VCaP (cell line): ENCODE results near the gene SVOP.

ENCODE experiments used
- H3K27ac ChIP-seq: fragments of 450-650 bp; 2 replicates; pipeline ENCODE4 v1.5.1; 2017
- CTCF ChIP-seq: fragments of 450-650 bp; conservative IDR thresholded peaks from 2 replicates; pipeline ENCODE4 v1.5.1; 2017; ENCODE audit warnings: mild to moderate bottlenecking, moderate library complexity

Gene SVOP

GRCh38 chr12:108890208-108890607 lies 130.7 kb downstream of the SVOP start:
- no peak overlapping the region for H3K27ac ChIP-seq
- TF ChIP-seq CTCF: no peak

GRCh38 chr12:108888031-108888430 lies 132.8 kb downstream of the SVOP start:
- H3K27ac ChIP-seq: no peak overlapping the region
- TF ChIP-seq CTCF: no peak

- TF ChIP-seq CTCF: no peak
- no peak overlapping the region for H3K27ac ChIP-seq
These were observed 133.8 kb downstream of the SVOP start for GRCh38 chr12:108886873-108887629.

- H3K27ac ChIP-seq: no peak overlapping the region
- peak; percentile 75 for TF ChIP-seq CTCF
These were observed 136.5 kb downstream of the SVOP start for GRCh38 chr12:108884116-108885012.

GRCh38 chr12:108881953-108882352 lies 138.9 kb downstream of the SVOP start:
- no peak for TF ChIP-seq CTCF
- peak overlapping the region; percentile 26; the same call in 1 of the 2 replicates for H3K27ac ChIP-seq

- TF ChIP-seq CTCF: no peak
- peak within 1 kb of the TSS; percentile 26; the same call in 1 of the 2 replicates for H3K27ac ChIP-seq
These were observed 141.1 kb downstream of the SVOP start, which contains the start of gene DAO for GRCh38 chr12:108879615-108880254. TSS of gene DAO (plus strand) at chr12:108880092. CDS start at chr12:108885007, 4,915 bp downstream.

GRCh38 chr12:108876550-108876949 lies 144.3 kb downstream of the SVOP start:
- H3K27ac ChIP-seq: no peak overlapping the region
- TF ChIP-seq CTCF: no peak
